Spleen (tissue), 7 donors: Measurements from ENCODE around the gene UBA3.

Experiments used
- CTCF ChIP-seq, 11 experiments: fragments of 200-600 bp in 7 of 11; fragments of 450-650 bp in 4 of 11; sonication (generic) in 4 of 11; IDR thresholded peaks in 8 of 11; conservative IDR thresholded peaks in 3 of 11; 1 replicate in 7 of 11; 2 replicates in 4 of 11; pipeline versions ENCODE4 v1.4.0 to v1.8.0; 2016 to 2021; ENCODE audit warnings: antibody characterized with exemption in 11 of 11, inconsistent platforms in 4 of 11, mild to moderate bottlenecking in 1 of 11
- POLR2A ChIP-seq, 3 donors: fragments of 450-650 bp; IDR thresholded peaks; one replicate each; pipeline ENCODE4 v1.5.1; 2017; ENCODE audit warnings: antibody characterized with exemption in 3 of 3, mild to moderate bottlenecking in 1 of 3
- POLR2AphosphoS5 ChIP-seq, 3 donors: sonication (generic); formaldehyde crosslinking; IDR thresholded peaks; one replicate each; pipeline ENCODE4 v1.5.1; 2017; ENCODE audit warnings: antibody characterized with exemption in 3 of 3
- donor health status: DM: no; HTN: no; CAD: no; lungs with moderate emphysema.
- donor health status: DM: no; HTN: no; CAD: no.
- donor health status: DM: no; HTN: no; CAD: no.

GRCh38 chr3:69059688-69060087 lies 20.5 kb downstream of the UBA3 start:
- TF ChIP-seq CTCF (IDR thresholded peaks at IDR 0.05 in 8 of 11, conservative IDR thresholded peaks at IDR 0.05 in 3 of 11) = no peak
- TF ChIP-seq POLR2A (IDR thresholded peaks at IDR 0.05) = no peak
- no peak for TF ChIP-seq POLR2AphosphoS5 (IDR thresholded peaks at IDR 0.05)
